Transverse colon (tissue), 4 donors: ENCODE results near the gene MTO1.

Source experiments
- CTCF ChIP-seq, 5 experiments: fragments of 200-600 bp in 3 of 5; fragments of 450-650 bp in 2 of 5; sonication (generic) in 3 of 5; IDR thresholded peaks; 1 replicate in 2 of 5; 2 replicates in 3 of 5; pipeline ENCODE4 v1.5.1; 2016 to 2017; ENCODE audit warnings: antibody characterized with exemption in 5 of 5, inconsistent platforms in 3 of 5, mild to moderate bottlenecking in 2 of 5, moderate library complexity in 1 of 5
- POLR2A ChIP-seq: fragments of 450-650 bp; IDR thresholded peaks from one replicate; pipeline ENCODE4 v1.6.1; 2016; ENCODE audit warnings: antibody characterized with exemption, mild to moderate bottlenecking, moderate library complexity
- POLR2AphosphoS5 ChIP-seq, 3 donors: sonication (generic); formaldehyde crosslinking; IDR thresholded peaks; one replicate each; pipeline ENCODE4 v1.6.1; 2016; ENCODE audit warnings: antibody characterized with exemption in 3 of 3

DNA sequence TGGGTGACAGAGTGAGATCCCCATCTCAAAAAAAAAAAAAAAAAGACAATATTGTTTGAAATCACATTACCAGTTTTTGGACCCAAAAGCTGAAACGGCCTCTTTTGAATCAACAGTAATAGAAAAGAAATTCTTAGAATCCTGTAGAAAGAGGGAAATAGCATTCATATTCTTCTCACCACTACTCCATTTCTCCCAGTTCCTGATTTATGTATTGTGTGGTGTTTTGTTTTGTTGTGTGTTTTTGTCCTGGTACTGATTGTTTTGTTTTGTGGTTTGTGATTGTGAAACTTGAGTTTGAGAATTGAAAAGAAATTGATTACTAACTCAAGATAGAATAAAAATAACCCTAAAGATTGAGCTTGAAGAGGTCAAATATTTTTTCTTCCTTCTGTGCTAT is 85.5 kb downstream of the MTO1 start:
- TF ChIP-seq POLR2A = no peak
- TF ChIP-seq CTCF (IDR thresholded peaks at IDR 0.05) = no peak
- no peak for TF ChIP-seq POLR2AphosphoS5 (IDR thresholded peaks at IDR 0.05)
